ENCODE results near the gene SNRPD3. TPM values are rescaled to one million over a fixed set of nuclear protein-coding genes. Genes with fewer than 3 reads are reported as not detected.

The SNRPD3 gene
- total RNA-seq, 1 experiment from 2014 or later = 270 TPM

GRCh38 chr22:24553597-24554312, 2.0 kb upstream of the SNRPD3 start:
- Histone ChIP-seq H4K20me1 (ENCODE audit: low read length) (peaks cover 11% of the 10 kb centered on the region; the same call in 1 of the 2 replicates), H3K79me2 (ENCODE audit: low read length) (peaks cover 74% of the 10 kb centered on the region), H3F3A (ENCODE audit: low read length, unreplicated experiment) (no peaks in the 10 kb centered on the region), H3K27ac (ENCODE audit: low read length) (no peak overlapping the region), H3K9ac (ENCODE audit: low read length) (peak overlapping the region; percentile 98), H3K36me3 (ENCODE audit: low read depth, low read length) (peaks cover 15% of the 10 kb centered on the region), H3K4me1 (ENCODE audit: insufficient read depth, low read length) (peaks cover 17% of the 10 kb centered on the region), H3K9me2 (replicated peaks; ENCODE audit: low read length) (no peaks in the 10 kb centered on the region), H3K4me2 (ENCODE audit: low read length) (peak overlapping the region; percentile 81), H3K4me3 (ENCODE audit: low read length) (peak overlapping the region; percentile 88), H3K27me3 (ENCODE audit: low read length) (no peaks in the 10 kb centered on the region), H3K9me3 (ENCODE audit: low read length) (no peaks in the 10 kb centered on the region), H2AFZ (ENCODE audit: low read length) (no peak overlapping the region; the same call in 1 of the 2 replicates)
- intact Hi-C loops (cut with micrococcal nuclease) = no loop called here
- CTCF ChIA-PET = no interaction called here
- TF ChIP-seq EZH2phosphoT487 (IDR thresholded peaks at IDR 0.05; ENCODE audit: borderline replicate concordance, low read length) (no peak), EZH2 (IDR thresholded peaks at IDR 0.05; ENCODE audit: low read length, unreplicated experiment) (no peak)
- TF ChIP-seq, protein P1, sequence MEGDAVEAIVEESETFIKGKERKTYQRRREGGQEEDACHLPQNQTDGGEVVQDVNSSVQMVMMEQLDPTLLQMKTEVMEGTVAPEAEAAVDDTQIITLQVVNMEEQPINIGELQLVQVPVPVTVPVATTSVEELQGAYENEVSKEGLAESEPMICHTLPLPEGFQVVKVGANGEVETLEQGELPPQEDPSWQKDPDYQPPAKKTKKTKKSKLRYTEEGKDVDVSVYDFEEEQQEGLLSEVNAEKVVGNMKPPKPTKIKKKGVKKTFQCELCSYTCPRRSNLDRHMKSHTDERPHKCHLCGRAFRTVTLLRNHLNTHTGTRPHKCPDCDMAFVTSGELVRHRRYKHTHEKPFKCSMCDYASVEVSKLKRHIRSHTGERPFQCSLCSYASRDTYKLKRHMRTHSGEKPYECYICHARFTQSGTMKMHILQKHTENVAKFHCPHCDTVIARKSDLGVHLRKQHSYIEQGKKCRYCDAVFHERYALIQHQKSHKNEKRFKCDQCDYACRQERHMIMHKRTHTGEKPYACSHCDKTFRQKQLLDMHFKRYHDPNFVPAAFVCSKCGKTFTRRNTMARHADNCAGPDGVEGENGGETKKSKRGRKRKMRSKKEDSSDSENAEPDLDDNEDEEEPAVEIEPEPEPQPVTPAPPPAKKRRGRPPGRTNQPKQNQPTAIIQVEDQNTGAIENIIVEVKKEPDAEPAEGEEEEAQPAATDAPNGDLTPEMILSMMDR (conservative IDR thresholded peaks at IDR 0.05; ENCODE audit: low read depth, low read length) = no peak
- no peak for DNase-seq
- no TSS peak for BruUV-seq (replicated peaks)
- ATAC-seq = no peak
- POLR2A ChIA-PET (ENCODE audit: unreplicated experiment) = no interaction called here

DNA sequence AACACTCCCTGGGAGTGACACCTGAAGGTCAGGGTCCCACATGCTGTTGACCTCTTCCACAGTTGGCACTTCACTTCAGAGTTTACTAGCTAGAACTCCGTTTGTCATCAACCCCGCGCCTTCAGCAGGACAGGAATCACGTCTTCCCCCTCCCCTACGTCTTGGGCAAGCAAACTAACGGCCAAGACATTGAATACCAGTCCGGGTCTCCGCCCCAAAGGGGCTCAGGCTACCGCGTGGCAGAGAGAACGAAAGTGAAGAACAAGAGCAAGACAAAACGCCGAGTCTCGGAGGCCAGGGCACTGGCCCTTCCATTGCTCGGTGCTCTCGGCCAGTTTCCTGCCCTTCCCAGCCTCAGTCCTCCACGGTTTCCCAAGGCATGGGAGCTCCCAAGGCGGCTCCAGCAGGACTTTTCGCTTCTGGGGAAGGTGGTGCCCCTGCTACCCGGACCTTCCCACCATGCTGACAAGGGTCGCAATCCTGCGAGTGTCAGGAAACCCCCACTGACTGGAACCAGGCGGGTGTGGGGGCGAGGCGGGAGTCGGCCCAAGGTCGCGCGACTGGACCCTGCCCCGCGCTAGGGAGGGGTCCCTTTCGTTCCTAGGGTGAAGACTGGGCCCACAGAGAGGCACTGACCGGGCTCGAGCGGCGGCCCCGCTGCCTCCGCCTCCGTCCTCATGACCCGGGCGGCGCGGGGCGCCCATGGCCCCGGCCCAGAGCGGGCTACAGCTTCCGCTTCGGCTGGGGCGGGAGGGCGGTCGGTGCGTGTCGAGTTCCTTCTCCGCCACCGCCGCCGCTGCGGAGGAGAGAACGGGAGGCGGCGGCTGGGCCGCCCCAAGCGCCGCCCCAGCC, 1.3 kb upstream of the SNRPD3 start, which contains the start of gene GUCD1:
Gene GUCD1 (minus strand): TSS at position 826 of the 852 bp plus-strand sequence. CDS start 147 bp downstream, at position 679.
- CTCF ChIA-PET = no interaction called here
- H3K79me2 ChIP-seq (ENCODE audit: low read length) = peaks cover 78% of the 10 kb centered on the region
- DNase-seq (peak; percentile 18), ATAC-seq (peak; percentile 10)
- H3K4me3 ChIP-seq (ENCODE audit: low read length) = peak within 1 kb of the TSS; percentile 88
- H3K4me2 ChIP-seq (ENCODE audit: low read length) = peak within 1 kb of the TSS; percentile 98
- peaks cover 23% of the 10 kb centered on the region for H3K36me3 ChIP-seq (ENCODE audit: low read depth, low read length)
- peak within 1 kb of the TSS; percentile 98 for H2AFZ ChIP-seq (ENCODE audit: low read length)
- intact Hi-C loops (cut with micrococcal nuclease) = no loop called here
- no peaks in the 10 kb centered on the region for H3K9me3 ChIP-seq (ENCODE audit: low read length)
- H3K27ac ChIP-seq (ENCODE audit: low read length) = peak within 1 kb of the TSS; percentile 85
- peak within 1 kb of the TSS; percentile 99 for H3K9ac ChIP-seq (ENCODE audit: low read length)
- no peaks in the 10 kb centered on the region for H3K27me3 ChIP-seq (ENCODE audit: low read length)
- TF ChIP-seq, protein P1 (conservative IDR thresholded peaks at IDR 0.05; ENCODE audit: low read depth, low read length) = no peak
- TF ChIP-seq EZH2phosphoT487 (IDR thresholded peaks at IDR 0.05; ENCODE audit: borderline replicate concordance, low read length) (no peak), EZH2 (IDR thresholded peaks at IDR 0.05; ENCODE audit: low read length, unreplicated experiment) (no peak)
- POLR2A ChIA-PET (ENCODE audit: unreplicated experiment) = interaction anchor here (0.6 kb wide), 1 partner anchor 29 kb away, joined by 4 read pairs; no protein-coding TSS in a partner anchor
- peaks cover 11% of the 10 kb centered on the region; the same call in 1 of the 2 replicates for H4K20me1 ChIP-seq (ENCODE audit: low read length)
- TSS peak; percentile 37 for BruUV-seq (replicated peaks)
- no peaks in the 10 kb centered on the region for H3K9me2 ChIP-seq (replicated peaks; ENCODE audit: low read length)
- no peaks in the 10 kb centered on the region for H3F3A ChIP-seq (ENCODE audit: low read length, unreplicated experiment)
- peaks cover 17% of the 10 kb centered on the region for H3K4me1 ChIP-seq (ENCODE audit: insufficient read depth, low read length)

Measured in PC-3 (cell line).